Measurements from ENCODE around the gene THSD4.

DNA sequence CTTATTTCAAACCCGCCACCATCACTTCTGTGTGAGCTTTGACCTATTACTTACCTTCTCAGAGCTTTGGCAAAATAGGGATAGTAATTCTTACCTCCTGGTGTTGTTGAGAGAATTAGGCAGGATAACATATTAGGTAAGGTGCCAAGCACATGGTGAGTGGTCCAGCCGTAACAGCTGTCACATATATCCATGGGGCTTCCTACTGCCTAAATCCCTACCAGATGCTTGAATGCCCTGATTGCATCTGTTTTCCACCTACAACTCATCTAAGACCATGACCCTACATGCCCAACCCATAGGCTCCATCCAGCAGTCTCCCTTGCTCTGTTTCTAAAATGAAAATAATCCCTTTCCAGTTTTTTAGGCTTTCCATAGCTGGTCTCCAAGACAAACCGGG lies 532.8 kb downstream of the THSD4 start:
- TF ChIP-seq CTCF (conservative IDR thresholded peaks at IDR 0.05) (no peak), ZFX (IDR thresholded peaks at IDR 0.05) (no peak)

Measured in C4-2B (cell line).